Cardiac ventricle fibroblast (primary cell): Measurements from ENCODE around the gene LRRC18. TPM values are rescaled to one million over a fixed set of nuclear protein-coding genes. Genes with fewer than 3 reads are reported as not detected.

Experiments used
- total RNA-seq: library from RNA; depleted of rRNA; stranded (reverse); fragments of >200 nt; gene quantifications from 2 replicates; pipeline ENCODE4 v1.2.3, GENCODE V29; 2015

The LRRC18 gene
- not detected in 2 replicates for total RNA-seq

GRCh38 chr10:48939790-48940325 is at the start of gene LRRC18:
Gene LRRC18, minus strand, starts transcription at chr10:48939840. Its CDS starts 25,685 bp downstream, at chr10:48914155.

Other genes with a start within 250 kb of the LRRC18 start
- gene VSTM4, start 175.7 kb upstream of the LRRC18 start, total RNA-seq, result 5.1 and 5.3 TPM in 2 replicates
- not detected in 2 replicates for gene FAM170B, start 194.2 kb upstream of the LRRC18 start, total RNA-seq
- 0.12 TPM in 1 of 2 replicates, not detected in the other for gene TMEM273, start 248.6 kb upstream of the LRRC18 start, total RNA-seq